ENCODE data around the gene ADRA1B.
A peak's percentile ranks its signal among the peaks of the same experiment; 100 is the strongest.
"Not testable (repeated sequence)": the region's sequence is repeated elsewhere in the genome, so short reads cannot be mapped to it uniquely, and the experiment has no call there.

Gene ADRA1B

GRCh38 chr5:159971931-159972461 lies 55.7 kb downstream of the ADRA1B start:
- no peak for DNase-seq

GRCh38 chr5:159972538-159973362 lies 56.5 kb downstream of the ADRA1B start:
- DNase-seq = no peak

GRCh38 chr5:159975462-159976019 lies 59.3 kb downstream of the ADRA1B start:
- no peak for DNase-seq

GRCh38 chr5:159976921-159977320 lies 60.6 kb downstream of the ADRA1B start:
- no peak for DNase-seq

GRCh38 chr5:159978358-159978757 lies 62.1 kb downstream of the ADRA1B start:
- DNase-seq = no peak

- DNase-seq = no peak
Observed at GRCh38 chr5:159982421-159983173, 66.3 kb downstream of the ADRA1B start.

- peak; percentile 42 to 78 (median 62) for DNase-seq
Observed at GRCh38 chr5:159987031-159987674, 70.9 kb downstream of the ADRA1B start.

- no peak for DNase-seq
Observed at GRCh38 chr5:159990506-159990905, 74.2 kb downstream of the ADRA1B start.

GRCh38 chr5:159992566-159992965 lies 76.3 kb downstream of the ADRA1B start:
- no peak for DNase-seq

GRCh38 chr5:159993194-159993593 lies 76.9 kb downstream of the ADRA1B start:
- no peak for DNase-seq

GRCh38 chr5:159995907-159996306 lies 79.6 kb downstream of the ADRA1B start:
- DNase-seq = no peak

- DNase-seq = no peak
Observed at GRCh38 chr5:160001457-160001856, 85.2 kb downstream of the ADRA1B start.

GRCh38 chr5:160007514-160007913 lies 91.2 kb downstream of the ADRA1B start:
- no peak for DNase-seq

GRCh38 chr5:160008529-160008876 lies 92.2 kb downstream of the ADRA1B start:
- peak in 2 of 6 experiments; percentile 24 to 34 for DNase-seq

GRCh38 chr5:160008877-160009590 lies 92.8 kb downstream of the ADRA1B start, which contains the start of gene TTC1:
Gene TTC1 (plus strand): TSS chr5:160009139. CDS start chr5:160010529, 1,390 bp downstream.
- peak; percentile 71 to 94 (median 92) for DNase-seq

- DNase-seq = peak in 1 of 6 experiments; percentile 37
Observed at GRCh38 chr5:160009591-160009989, 93.3 kb downstream of the ADRA1B start.

- DNase-seq = no peak
Observed at GRCh38 chr5:160011471-160011870, 95.2 kb downstream of the ADRA1B start.

- DNase-seq = not testable (repeated sequence)
Observed at GRCh38 chr5:160014197-160014596, 97.9 kb downstream of the ADRA1B start.

GRCh38 chr5:160018945-160019625 lies 102.8 kb downstream of the ADRA1B start:
- no peak for DNase-seq

- no peak for DNase-seq
Observed at GRCh38 chr5:160020266-160020770, 104.0 kb downstream of the ADRA1B start.

GRCh38 chr5:160020964-160021363 lies 104.7 kb downstream of the ADRA1B start:
- DNase-seq = no peak
